ENCODE results near the gene B3GAT1.
"Not testable (repeated sequence)": the region's sequence is repeated elsewhere in the genome, so short reads cannot be mapped to it uniquely, and the experiment has no call there.

B3GAT1 gene, protein sequence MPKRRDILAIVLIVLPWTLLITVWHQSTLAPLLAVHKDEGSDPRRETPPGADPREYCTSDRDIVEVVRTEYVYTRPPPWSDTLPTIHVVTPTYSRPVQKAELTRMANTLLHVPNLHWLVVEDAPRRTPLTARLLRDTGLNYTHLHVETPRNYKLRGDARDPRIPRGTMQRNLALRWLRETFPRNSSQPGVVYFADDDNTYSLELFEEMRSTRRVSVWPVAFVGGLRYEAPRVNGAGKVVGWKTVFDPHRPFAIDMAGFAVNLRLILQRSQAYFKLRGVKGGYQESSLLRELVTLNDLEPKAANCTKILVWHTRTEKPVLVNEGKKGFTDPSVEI

DNA sequence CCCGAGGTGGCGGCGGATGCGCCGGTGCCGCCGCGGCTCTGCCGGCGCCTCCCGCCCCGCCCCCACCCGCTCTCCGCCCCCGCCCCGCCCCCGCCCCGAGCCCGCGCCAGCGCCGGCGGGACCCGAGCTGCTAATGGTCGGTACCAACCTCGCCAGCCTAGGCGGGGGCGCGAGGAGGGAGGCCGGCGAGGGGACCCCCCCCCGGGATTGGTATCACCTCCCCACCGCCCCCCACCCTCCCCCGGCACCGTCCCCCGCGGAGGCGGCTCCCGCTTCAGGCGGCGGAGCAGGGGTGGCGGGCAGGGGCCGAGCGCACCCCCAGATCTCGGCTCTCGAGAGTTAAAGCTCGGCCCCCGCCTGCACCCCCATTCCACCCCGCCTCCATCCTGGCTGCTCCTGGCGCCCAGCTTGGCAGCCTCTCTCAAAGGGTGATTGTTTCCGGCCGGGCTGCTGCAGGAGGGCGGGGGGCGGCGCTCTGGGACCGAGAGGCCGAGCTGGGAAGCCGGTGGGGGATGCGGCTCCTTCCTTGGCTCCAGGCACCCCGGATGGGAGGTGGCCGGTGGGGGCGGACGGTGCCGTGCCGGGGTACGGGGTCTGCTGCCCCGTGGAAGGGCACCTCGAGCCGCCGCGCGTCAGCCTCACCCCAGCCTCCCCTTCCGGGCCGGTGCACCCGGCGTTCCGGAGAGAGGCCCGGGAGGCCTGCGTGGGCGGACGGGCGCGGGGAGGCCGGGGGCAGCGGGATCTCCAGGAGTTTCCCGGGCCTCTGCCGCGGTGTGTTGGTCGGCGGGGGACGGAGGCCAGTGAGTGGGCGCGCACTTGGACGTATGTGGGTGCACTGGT lies at the start of gene B3GAT1:
B3GAT1 (minus strand) TSS at position 40 of the 840 bp plus-strand sequence. CDS start 24,583 bp downstream, outside the sequence.
- peak in 1 of 2 experiments; percentile 12 for DNase-seq

DNA sequence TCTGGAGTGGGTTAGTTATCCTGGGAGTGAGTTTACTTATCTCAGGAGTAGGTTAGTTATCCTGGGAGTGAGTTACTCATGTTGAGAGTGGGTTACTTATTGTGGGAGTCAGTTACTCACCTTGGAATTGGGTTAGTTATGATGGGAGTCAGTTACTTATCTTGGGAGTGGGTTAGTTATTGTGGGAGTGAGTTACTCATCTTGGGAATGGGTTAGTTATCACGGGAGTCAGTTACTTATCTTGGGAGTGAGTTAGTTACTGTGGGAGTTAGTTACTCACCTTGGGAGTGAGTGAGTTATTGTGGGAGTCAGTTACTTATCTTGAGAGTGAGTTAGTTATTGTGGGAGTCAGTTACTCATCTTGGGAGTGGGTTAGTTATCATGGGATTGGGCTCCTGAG lies 49.6 kb upstream of the B3GAT1 start:
- no peak for DNase-seq

DNA sequence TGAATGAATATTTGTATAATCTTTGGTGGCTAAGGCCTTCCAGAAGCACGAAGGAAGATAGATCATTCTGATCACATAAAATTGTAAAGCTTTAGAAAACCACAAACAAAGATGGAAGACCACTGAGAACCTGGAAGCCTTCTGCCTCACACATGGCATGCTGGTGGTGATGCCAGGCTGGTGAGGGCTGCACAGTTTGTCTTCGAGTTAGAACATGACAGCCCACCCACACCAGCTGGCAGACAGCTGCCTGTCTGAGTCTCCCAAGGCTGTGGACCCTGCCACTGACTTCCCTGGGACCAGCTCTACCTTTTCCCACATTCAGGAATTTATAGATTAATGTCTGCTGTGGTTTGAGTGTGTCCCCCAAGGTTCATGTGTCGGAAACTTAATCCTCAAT lies 48.8 kb upstream of the B3GAT1 start:
- DNase-seq: no peak

DNA sequence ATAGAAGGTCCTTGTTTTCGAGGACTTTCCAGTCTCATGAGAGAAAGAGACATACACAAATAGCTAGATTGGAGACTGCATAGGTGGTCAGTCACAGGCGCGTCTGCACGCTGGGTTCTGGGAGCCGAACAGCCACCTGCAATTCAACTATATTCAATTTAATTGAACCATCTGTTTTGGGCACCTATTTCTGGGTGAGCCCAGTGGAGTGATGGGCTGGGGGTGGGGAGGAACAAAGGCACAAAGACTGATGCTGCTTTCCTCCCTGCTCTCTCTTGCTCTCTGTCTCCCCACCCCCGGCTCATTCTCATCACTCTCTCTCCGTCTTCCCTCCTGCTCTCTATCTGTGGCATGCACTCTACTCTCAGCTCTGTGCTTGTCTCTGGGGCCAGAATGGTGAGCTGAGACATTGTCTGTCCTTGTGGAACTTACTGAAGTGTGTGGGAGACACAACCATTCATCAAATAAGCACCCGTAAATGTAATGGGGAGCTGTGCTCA lies 48.1 kb upstream of the B3GAT1 start:
- no peak for DNase-seq

DNA sequence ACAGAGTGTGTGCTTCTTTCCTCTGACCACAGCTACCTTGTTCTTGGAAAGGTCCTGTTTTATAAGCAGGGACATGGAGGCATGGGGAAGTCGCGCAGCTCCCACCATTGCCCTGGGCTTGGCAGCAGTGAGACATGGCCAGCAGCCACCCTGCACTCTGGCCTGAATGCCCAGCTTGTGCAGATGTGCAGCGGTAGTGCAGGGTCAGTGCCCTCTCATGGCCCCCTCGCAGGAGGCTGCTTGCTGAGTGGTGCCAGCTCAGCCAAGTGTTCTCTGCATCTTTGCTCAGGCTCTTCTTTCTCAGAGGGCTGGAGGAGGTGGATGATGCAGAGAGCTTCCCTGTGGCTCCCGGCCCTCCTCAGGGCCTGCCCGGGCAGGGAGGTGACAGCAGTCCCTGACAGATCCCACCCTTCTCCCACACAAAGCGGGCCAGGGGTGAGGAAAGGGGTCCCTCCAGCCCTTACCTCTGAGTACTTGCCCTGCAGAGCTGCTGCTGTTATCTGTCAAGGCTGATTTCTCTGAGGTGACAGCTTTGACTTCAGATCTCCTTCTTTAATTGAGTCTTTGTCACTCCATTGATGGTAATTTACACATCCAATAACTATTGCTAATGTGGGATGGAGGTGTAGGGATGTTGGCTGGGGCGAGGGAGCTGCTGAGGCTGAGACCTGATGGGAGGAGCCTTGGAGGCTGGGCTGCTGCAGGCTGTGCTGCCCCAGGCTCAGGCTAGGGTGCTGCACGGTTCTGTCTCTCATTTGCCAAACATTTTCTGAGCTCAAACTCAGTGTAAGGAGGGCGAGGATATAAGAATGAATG lies 47.4 kb upstream of the B3GAT1 start:
- DNase-seq: no peak

DNA sequence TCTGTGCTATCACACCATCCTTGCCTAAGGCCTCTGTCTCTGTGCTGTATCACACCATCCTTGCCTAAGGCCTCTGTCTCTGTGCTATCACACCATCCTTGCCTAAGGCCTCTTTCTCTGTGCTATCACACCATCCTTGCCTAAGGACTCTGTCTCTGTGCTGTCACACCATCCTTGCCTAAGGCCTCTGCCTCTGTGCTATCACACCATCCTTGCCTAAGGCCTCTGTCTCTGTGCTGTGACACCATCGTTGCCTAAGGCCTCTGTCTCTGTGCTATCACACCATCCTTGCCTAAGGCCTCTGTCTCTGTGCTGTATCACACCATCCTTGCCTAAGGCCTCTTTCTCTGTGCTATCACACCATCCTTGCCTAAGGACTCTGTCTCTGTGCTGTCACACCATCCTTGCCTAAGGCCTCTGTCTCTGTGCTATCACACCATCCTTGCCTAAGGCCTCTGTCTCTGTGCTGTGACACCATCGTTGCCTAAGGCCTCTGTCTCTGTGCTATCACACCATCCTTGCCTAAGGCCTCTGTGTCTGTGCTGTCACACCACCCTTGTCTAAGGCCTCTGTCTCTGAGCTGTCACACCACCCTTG lies 45.5 kb upstream of the B3GAT1 start:
- not testable (repeated sequence) for DNase-seq

DNA sequence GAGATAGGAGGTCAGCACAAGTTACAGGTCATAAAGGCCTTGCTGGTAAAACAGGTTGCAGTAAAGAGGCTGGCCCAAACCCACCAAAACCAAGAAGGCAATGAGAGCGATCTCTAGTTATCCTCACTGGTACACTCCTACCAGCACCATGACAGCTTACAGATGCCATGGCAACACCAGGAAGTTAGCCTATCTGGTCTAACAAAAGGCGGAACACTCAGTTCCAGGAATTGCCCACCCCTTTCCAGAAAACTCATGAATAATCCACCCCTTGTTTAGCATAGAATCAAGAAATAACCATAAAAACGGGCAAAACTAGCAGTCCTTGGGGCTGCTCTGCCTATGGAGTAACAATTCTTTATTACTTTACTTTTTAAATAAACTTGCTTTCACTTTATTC lies 43.5 kb upstream of the B3GAT1 start:
- DNase-seq: no peak

DNA sequence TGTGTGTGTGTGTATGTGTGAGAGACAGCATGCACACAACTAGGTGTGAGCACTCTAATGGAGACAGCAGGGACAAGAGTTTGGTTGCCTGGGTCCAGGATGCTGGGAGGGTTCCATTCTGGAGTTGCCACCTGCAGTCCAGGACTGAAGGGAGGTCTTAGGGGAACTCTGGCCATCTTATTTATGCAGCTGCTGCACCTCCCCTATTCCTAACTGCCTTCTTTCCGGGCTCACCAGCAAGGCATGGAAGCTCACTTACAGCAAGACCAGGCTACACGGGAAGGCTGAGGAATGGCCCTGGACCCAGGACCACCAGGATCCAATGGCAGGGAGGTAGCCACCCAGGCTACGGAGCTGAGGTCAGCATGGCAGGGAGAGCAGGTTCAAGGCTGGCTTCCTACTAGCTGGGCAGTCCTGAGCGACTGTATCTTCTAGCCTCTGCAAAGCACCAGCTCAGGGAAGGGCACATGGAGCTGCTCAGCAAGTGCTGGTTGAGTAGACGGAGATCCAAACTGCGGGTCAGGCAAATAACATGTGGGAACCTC lies 42.2 kb upstream of the B3GAT1 start:
- no peak for DNase-seq

DNA sequence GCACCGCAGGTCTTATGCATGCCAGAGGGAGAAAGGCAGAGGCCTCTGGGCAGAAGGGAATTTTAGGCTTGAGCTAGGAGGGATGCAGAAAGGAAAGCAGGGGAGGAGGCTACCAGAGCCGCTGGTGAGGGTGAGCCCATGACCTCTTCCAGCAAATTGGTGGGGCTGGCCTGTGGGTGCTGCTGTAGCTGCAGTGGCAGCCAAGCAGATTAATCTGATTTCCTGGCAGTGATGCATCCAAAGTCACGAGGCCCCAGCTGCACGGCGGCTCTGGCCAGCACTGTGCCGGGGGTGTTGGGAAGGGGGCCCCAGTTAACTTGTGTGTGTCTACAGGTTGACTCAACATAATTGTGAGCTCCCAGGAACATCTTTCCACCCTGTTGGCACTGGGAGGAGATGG lies 41.4 kb upstream of the B3GAT1 start:
- DNase-seq: no peak

DNA sequence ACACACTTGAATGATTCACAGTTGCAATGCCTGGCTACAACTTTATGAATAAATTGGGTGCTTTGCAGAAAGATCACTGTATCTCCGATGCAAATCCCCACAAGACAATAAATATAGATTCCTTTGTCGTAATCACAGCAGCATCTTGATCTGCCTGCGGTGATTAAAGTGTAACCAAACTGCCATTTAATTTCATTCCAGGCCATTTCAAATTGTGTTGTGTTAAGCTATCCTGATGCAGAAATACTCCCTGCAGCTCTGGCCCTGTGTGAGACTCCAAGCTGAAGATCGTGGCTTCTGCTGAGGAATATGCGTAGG lies 40.8 kb upstream of the B3GAT1 start:
- DNase-seq: no peak

DNA sequence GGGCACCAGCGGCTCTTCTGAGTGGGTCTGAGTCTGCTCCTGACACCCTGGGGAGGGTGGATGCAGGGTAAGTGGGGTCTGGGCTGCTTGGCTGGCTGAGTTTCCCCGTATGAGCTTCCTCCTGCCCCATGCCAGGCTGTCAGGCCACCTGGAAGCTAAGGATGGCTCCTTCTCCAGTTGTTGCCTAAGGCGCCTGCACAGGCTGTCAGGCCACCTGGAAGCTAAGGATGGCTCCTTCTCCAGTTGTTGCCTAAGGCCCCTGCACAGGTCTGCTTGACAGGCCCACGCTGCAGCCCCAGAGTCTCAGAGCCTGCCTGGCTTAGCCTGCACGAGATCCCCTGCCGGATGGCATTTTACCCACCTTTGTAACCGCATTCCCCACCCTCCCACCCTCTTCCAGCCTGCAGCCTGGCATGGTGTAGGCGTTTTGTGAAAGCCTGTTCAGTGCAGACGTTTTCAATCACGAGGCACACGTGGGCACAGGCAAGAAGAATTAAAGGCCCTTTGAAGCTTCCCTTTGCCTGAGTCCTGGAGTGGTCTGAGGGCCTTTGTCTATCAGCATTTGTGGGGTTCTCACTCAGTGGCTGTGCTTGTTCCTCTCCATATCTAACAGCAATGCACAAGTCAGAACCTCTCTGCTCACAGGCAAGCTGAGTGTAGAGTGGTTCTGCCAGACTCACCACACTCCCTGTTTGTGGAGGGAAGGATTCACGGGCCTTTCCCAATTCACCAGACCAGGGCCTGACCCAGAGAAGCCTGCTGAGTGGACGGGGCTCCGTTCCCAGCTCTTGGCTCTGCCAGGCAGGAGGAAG lies 40.2 kb upstream of the B3GAT1 start:
- no peak for DNase-seq

DNA sequence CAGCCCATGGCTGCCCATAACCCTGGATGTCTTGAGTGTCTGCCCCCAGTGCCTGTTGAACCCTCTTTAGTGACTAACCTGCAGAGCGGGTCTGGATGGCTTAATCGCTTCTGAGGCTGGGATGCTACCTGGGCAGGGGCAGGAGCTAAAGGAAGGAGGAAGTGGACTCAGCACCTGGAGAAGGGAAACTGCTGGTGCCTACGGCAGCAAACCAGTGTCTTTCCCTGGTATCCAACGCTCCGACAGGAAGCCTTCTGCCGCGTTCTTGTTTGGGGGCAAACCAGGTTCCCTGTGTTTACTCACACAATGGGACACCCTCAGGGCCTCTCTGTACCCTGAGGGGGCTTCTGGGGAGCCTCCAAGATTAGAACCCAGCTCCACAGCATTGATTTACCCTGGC lies 38.1 kb upstream of the B3GAT1 start:
- no peak for DNase-seq

DNA sequence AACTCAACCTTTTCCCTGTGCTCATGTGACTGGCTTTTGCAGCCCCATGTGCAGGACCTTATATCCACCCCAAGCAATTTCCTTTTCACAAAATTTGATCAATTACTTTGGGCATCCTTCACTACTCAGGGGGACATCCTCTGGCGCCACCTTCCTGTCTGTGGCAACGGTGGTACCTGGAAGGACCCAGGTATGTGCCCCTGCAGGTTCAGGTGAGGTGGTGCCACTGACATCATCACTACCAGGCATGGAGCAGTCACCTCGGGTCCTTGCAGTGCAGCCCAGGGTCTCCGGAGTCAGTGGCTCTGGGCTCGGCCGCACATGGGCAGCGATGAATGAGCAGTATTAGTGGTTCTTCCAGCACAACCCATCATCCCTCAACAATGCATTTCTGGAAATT lies 37.7 kb upstream of the B3GAT1 start:
- no peak for DNase-seq

DNA sequence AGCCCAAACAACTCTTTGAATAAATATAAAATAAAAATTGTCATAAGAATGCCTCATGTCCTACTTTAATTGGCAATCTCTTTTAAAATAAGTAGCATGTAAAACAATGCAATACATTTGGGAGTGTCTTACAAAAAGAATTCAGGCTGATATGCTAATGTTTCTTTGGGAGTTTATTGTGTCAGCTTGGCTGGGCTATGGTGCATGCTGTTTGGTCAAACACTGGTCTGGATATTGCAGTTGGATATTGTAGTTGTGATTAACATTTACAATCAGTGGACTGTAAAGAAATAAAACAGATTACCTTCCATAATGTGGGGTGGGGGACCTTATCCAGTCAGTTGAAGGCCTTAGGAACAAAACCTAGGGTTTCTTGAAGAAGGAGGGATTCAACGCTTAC lies 37.0 kb upstream of the B3GAT1 start:
- DNase-seq: no peak

DNA sequence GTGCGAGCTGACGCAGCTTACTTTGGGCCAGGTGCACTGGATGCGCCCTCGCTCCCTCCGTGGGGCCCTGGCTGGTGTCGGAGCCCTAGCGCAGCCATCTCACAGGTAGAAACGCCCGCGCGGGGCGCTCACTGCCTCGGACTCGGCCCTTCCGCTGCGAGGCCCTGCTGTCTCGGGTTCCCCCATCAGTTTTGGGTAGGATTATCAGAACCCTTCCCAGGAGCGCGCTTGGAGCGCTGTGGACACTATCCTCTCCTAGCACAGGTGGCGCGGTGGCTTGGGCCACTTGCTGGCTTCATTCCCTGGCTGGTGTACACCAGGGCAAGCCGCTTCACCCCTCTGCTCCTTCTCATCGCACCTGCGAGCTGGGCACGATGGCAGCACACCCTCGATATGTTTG lies 35.7 kb upstream of the B3GAT1 start:
- DNase-seq: no peak

DNA sequence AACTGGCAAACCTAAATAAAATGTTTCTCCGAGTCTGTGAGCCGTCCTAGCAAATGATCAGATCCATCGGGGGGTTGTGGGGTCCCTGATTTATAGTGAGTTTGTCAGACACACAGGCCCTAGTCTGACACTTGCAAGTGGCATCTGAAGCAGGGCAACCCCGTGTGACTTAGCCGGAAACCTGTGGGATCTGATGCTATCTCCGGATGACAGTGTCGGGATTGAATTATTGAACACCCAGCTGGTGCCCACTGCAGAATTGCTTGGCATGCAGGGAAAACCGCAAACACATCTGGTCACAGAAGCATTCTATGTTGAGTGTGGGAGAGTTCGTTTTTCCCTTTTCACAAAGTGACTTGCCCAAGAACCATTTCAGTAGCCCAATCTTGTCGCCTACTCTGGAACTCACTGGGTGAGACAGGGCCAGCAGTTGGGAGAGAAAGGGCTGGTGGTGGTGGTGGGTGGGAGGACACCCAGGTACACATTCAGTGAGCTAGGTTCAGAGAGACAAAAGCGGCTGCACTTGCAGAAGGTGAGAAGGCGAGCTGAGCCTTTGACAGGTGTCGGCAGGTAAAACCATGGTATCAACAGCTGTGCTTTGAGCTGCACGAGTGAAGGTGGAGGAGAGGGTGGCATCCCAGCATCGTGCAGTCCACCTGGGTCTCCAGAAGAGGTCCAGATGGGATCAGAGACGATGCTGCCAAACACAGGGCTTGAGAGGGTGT lies 33.7 kb upstream of the B3GAT1 start:
- no peak for DNase-seq

DNA sequence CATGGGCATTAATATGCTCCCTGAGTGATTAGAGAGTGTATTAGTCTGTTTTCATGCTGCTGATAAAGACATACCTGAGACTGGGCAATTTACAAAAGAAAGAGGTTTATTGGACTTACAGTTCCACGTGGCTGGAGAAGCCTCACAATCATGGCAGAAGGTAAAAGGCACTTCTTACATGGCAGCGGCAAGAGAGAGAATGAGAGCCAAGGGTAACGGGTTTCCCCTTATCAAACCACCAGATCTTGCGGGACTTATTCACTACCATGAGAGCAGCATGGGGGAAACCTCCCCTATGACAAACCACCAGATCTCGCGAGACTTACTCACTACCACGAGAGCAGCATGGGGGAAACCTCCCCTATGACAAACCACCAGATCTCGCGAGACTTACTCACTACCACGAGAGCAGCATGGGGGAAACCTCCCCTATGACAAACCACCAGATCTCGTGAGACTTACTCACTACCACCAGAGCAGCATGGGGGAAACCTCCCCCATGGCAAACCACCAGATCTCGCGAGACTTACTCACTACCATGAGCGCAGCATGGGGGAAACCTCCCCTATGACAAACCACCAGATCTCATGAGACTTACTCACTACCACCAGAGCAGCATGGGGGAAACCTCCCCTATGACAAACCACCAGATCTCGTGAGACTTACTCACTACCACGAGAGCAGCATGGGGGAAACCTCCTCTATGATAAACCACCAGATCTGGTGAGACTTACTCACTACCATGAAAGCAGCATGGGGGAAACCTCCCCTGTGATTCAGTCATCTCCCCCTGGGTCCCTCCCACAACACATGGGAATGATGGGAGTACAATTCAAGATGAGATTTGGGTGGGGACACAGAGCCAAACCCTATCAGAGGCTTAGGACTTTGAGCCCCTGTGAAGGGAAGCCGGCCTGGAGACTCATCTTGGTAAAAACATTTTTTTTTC lies 32.4 kb upstream of the B3GAT1 start:
- DNase-seq: not testable (repeated sequence)

DNA sequence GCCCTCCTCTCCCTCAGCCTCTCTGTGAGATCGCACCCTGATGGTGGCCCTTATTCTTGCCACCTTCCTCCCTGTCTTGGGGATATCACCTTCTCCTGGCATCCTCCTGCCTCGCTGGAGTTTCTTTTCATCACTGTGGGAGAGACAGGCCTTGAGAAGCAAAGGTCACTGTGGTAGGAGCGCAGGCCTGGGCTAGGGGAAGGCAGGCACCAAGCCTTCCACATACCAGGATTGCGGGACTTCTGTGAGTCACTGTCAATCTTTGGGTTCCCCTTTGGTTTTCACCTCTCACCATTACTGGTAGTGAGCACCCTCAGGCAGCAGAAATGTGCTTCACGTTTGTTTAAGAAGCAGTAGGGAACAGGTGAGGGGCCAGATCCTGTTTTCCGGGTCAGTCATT lies 31.2 kb upstream of the B3GAT1 start:
- no peak for DNase-seq

DNA sequence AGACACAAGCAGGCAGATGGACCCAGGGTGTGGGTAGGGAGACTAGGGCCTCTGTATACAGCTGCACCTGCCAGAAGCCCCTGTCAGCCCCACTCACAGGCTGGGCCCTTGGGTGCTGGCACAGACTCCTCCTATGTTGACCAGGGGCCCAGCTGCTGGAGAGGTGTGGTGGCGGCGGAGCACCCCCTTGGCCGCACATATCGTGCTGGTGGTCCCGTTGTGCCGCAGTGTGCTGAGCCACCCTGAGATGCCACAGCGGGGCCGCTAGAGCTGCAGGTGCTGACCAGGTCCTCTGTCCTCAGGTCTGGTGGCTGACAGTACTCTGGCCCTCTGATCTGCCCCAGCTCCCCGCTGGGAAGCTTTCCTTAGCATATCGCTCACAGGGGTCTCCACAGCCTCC lies 30.2 kb upstream of the B3GAT1 start:
- no peak for DNase-seq

DNA sequence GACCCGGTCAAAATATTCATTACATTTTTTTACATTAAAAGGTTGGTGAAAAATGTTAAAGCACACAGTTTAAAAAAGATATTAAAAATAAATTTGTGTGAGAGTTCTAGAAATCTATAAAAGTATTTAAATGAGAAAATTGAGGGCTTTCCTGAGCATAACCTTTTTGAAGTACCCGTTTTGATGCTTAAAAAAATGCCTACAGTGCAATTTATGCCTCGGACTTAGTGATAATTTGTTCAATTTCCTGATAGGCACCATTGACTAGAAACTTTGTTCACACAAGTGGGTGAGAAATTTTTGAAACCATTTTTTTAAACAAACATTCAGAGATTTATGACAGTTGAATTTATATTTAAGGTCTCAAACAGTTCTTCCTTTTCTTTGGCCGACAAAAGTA lies 29.7 kb upstream of the B3GAT1 start:
- DNase-seq: no peak
